Neural crest cell (in vitro differentiated cells): ENCODE results near the gene C2CD4D. TPM values are rescaled to one million over a fixed set of nuclear protein-coding genes. Genes with fewer than 3 reads are reported as not detected.

Experiments
- DNase-seq: peaks from one replicate; pipeline ENCODE4 v3.0.0; 2021; ENCODE audit warnings: low read depth, mixed read lengths, low spot score
- H3K27ac Mint-ChIP-seq: one replicate; pipeline ENCODE4 v1.8.0; 2021; ENCODE audit warnings: mild to moderate bottlenecking, mixed read lengths; ENCODE audit not compliant: unreplicated experiment
- H3K27me3 Mint-ChIP-seq: 2 replicates; pipeline ENCODE4 v1.8.0; 2021; ENCODE audit warnings: low read depth, mild to moderate bottlenecking, mixed read lengths
- H3K36me3 Mint-ChIP-seq: 2 replicates; pipeline ENCODE4 v1.8.0; 2021; ENCODE audit warnings: low read depth, mild to moderate bottlenecking, mixed read lengths
- H3K4me1 Mint-ChIP-seq: 2 replicates; pipeline ENCODE4 v1.8.0; 2021; ENCODE audit warnings: mixed read lengths
- H3K4me3 Mint-ChIP-seq: one replicate; pipeline ENCODE4 v1.8.0; 2021; ENCODE audit warnings: mild to moderate bottlenecking, mixed read lengths
- H3K9me3 Mint-ChIP-seq: 2 replicates; pipeline ENCODE4 v1.8.0; 2021; ENCODE audit warnings: mixed read lengths
- total RNA-seq: library from RNA; stranded (reverse); gene quantifications from 2 replicates; pipeline ENCODE4 v1.2.1, GENCODE V29; 2021
- TF ChIP-seq, protein P1 (sequence below): fragments of 200-600 bp; sonication (generic); conservative IDR thresholded peaks from 2 replicates; pipeline ENCODE4 v1.5.0; 2021; ENCODE audit warnings: antibody characterized with exemption, mild to moderate bottlenecking

C2CD4D gene
- total RNA-seq, 1 donor from 2014 or later: 0.40 TPM

DNA sequence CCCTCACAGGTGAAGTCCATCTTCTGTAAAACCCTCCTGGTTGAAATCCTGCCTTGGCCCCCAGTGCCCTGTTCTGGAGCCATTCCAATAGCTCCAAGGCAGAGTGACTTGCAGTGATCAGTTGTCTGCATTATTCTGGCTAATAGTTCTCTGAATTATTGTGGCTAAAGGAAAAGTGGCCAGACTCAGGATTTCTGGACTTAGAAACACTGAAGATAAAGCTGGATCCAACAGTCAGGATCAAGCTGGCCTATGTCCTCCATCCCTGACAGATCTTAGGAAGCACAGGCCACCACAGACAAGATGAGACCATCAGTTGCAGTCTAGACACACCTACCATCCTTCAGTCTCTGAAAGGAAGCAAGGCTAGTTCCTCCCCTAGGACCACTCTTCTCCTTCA is 801 bp upstream of the C2CD4D start:
- no peaks in the 10 kb centered on the region for H3K9me3 Mint-ChIP-seq
- TF ChIP-seq, protein P1, sequence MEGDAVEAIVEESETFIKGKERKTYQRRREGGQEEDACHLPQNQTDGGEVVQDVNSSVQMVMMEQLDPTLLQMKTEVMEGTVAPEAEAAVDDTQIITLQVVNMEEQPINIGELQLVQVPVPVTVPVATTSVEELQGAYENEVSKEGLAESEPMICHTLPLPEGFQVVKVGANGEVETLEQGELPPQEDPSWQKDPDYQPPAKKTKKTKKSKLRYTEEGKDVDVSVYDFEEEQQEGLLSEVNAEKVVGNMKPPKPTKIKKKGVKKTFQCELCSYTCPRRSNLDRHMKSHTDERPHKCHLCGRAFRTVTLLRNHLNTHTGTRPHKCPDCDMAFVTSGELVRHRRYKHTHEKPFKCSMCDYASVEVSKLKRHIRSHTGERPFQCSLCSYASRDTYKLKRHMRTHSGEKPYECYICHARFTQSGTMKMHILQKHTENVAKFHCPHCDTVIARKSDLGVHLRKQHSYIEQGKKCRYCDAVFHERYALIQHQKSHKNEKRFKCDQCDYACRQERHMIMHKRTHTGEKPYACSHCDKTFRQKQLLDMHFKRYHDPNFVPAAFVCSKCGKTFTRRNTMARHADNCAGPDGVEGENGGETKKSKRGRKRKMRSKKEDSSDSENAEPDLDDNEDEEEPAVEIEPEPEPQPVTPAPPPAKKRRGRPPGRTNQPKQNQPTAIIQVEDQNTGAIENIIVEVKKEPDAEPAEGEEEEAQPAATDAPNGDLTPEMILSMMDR: no peak
- peaks cover 29% of the 10 kb centered on the region for H3K4me1 Mint-ChIP-seq
- peak overlapping the region; percentile 82 for H3K4me3 Mint-ChIP-seq
- DNase-seq: no peak
- no peaks in the 10 kb centered on the region for H3K36me3 Mint-ChIP-seq
- peaks cover 49% of the 10 kb centered on the region for H3K27me3 Mint-ChIP-seq
- peak overlapping the region; percentile 95 for H3K27ac Mint-ChIP-seq

DNA sequence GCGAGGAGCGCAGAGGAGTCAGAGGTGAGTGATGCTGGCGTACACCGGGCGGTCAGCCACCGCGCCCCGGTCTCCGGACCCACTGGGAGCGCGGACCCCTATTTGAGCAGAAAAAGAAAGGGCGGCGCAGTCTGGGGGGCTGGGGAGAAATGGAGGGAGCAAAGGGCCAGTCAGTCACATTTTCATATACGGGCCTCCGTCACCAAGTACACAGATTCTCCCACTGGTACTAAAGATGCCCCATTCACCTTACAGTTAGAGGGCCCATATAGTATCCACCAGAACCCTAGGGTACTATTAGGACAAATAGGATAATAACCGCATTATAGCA is 573 bp downstream of the C2CD4D start:
- no peaks in the 10 kb centered on the region for H3K36me3 Mint-ChIP-seq
- no peak for DNase-seq
- H3K4me1 Mint-ChIP-seq: peaks cover 29% of the 10 kb centered on the region
- peaks cover 52% of the 10 kb centered on the region for H3K27me3 Mint-ChIP-seq
- no peak overlapping the region for H3K27ac Mint-ChIP-seq
- no peaks in the 10 kb centered on the region for H3K9me3 Mint-ChIP-seq
- TF ChIP-seq, protein P1: no peak
- peak overlapping the region; percentile 82 for H3K4me3 Mint-ChIP-seq

DNA sequence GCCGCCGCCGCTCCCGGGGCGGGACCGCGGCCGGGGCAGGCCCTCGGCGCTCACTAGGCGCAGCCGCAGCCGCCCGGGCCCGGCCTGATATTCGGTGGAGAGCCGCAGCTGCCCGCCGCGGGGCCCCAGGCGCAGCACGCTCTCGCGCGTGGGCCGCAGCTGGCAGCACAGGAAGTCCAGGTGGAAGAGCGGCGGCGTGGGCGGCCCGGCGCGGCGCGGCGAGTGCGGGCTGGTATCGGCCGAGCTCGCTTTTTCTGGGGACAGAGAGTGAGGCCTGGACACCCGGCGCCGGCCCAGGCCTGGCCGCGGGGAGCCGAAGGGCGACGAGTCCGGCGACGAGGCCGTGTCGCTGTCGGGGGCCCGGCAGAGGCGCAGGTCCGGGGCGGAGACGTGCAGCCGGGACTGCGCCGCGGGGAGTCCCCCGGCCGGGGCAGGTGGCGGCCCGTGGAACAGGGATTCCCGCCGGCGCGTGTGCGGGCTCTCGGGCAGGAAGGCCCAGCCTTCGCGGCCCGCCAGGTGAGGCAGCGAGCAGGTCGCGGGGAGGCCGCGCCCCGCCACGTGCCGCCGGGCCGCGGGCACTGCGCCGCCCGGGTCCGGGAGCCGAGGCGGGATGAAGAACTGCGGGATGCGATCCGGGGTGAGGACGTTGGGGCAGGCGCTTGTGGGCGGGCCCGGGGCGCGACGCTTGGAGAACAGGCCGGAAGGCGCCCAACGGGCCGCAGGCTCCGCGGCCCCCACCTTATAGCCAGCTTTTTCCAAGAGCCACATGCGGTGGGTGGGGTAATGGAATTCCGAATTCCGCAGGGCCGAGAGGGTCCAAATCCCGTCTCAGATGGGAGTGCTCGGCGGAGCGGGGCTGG is 1.2 kb downstream of the C2CD4D start:
- Mint-ChIP-seq H3K27ac (no peak overlapping the region), H3K36me3 (no peaks in the 10 kb centered on the region), H3K4me1 (peaks cover 33% of the 10 kb centered on the region), H3K9me3 (no peaks in the 10 kb centered on the region), H3K27me3 (peaks cover 52% of the 10 kb centered on the region), H3K4me3 (peak overlapping the region; percentile 82)
- no peak for DNase-seq
- TF ChIP-seq, protein P1: no peak

DNA sequence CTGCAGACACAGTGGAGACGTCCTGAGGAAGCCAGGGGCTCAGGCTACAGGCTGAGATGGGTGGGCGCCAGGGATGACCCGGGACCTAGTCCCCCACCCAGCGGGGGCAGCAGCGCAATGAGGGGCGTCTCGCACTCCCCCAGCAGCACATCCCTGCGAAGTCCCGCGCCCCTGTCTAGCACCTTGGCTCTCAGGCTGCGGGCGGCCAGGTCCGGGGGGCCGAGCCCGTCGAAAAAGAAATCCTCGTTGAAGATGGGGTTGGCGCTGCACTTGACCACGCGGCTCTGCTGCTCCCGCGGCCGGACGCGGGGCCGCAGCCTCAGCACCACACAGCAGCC is 1.8 kb downstream of the C2CD4D start:
- no peaks in the 10 kb centered on the region for H3K36me3 Mint-ChIP-seq

GRCh38 chr1:151837197-151837596 is 2.4 kb downstream of the C2CD4D start:
- H3K4me3 Mint-ChIP-seq: peak overlapping the region; percentile 87
- TF ChIP-seq, protein P1: no peak
- H3K27ac Mint-ChIP-seq: no peak overlapping the region
- no peaks in the 10 kb centered on the region for H3K9me3 Mint-ChIP-seq
- H3K36me3 Mint-ChIP-seq: no peaks in the 10 kb centered on the region
- peaks cover 34% of the 10 kb centered on the region for H3K4me1 Mint-ChIP-seq
- peaks cover 52% of the 10 kb centered on the region for H3K27me3 Mint-ChIP-seq
- no peak for DNase-seq

More for the DNA sequence above, 1.8 kb downstream of the C2CD4D start:
- H3K27ac Mint-ChIP-seq: no peak overlapping the region
- no peak for DNase-seq
- peak overlapping the region; percentile 87 for H3K4me3 Mint-ChIP-seq
- H3K27me3 Mint-ChIP-seq: peaks cover 52% of the 10 kb centered on the region
- H3K4me1 Mint-ChIP-seq: peaks cover 34% of the 10 kb centered on the region
- H3K9me3 Mint-ChIP-seq: no peaks in the 10 kb centered on the region
- TF ChIP-seq, protein P1: no peak
